GM20000 (cell line): ENCODE measurements around the gene ZC3H12A.

Experiments used
- DNase-seq: peaks from one replicate; pipeline ENCODE4 v3.0.0; 2012; ENCODE audit warnings: low spot score
- TF ChIP-seq, protein P1 (sequence below): IDR thresholded peaks from 2 replicates; pipeline ENCODE4 v1.5.1; 2012; ENCODE audit warnings: mild to moderate bottlenecking, control low read depth; ENCODE audit errors: extremely low read depth, missing control alignments

ZC3H12A gene

DNA sequence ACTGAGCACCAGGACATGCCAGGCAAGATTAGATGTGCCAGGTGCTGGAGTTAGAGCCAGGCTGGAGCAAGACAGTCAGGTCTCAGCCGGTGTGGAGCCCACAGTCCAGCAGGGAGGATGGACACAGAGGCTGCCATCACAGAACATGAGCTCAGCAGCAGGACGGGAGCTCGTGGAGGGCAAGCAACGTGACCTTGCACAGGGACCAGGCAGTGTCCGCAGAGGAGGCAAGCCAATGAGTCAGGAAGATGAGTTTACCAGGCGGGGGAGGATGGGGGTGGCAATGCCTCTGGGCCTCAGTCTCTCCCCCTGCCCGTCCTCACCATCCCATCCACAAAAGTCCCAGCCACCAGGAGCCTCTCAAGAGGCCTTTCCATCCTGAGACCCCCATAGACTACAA, 20.7 kb upstream of the ZC3H12A start:
- DNase-seq: no peak
- TF ChIP-seq, protein P1, sequence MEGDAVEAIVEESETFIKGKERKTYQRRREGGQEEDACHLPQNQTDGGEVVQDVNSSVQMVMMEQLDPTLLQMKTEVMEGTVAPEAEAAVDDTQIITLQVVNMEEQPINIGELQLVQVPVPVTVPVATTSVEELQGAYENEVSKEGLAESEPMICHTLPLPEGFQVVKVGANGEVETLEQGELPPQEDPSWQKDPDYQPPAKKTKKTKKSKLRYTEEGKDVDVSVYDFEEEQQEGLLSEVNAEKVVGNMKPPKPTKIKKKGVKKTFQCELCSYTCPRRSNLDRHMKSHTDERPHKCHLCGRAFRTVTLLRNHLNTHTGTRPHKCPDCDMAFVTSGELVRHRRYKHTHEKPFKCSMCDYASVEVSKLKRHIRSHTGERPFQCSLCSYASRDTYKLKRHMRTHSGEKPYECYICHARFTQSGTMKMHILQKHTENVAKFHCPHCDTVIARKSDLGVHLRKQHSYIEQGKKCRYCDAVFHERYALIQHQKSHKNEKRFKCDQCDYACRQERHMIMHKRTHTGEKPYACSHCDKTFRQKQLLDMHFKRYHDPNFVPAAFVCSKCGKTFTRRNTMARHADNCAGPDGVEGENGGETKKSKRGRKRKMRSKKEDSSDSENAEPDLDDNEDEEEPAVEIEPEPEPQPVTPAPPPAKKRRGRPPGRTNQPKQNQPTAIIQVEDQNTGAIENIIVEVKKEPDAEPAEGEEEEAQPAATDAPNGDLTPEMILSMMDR: no peak

DNA sequence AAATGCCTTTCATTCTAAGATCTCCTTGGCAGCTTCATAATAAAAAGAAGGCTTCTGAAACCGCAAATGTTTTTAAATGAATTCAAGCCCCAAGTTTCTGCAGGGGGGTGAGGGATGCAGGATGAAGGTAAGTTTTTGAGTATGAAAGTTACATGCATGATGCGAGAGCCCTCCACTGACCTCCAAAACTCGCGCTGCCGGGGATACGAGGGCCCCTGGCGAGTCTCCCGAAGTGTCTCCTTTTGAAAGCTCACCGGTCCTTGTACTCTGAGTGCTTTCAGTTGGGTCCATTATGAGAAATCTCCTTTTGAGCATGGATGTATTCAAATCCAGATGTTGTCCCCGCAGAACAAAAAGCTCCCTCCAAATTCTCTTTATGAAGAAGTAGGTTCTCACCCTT, 18.9 kb upstream of the ZC3H12A start:
- DNase-seq: no peak
- TF ChIP-seq, protein P1: no peak

DNA sequence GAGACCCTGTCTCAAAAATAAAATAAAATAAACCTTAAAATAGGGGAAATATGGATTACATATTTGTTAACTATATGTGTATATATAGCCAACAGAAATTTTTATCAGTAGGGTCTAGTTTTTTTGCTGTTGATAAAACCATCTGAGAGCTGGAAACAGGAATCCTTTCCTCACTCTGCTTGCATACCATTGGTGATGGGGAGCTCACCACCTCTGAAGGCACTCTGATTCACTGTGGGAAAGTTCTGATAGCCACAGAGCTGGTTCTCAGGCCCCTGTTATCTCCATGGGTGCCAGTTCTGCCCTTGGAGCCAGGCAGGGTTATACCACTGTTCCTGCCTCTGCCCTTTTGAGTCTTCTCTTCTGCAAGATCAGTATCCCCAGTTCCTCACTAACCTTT, 17.8 kb upstream of the ZC3H12A start:
- TF ChIP-seq, protein P1: no peak
- DNase-seq: no peak

DNA sequence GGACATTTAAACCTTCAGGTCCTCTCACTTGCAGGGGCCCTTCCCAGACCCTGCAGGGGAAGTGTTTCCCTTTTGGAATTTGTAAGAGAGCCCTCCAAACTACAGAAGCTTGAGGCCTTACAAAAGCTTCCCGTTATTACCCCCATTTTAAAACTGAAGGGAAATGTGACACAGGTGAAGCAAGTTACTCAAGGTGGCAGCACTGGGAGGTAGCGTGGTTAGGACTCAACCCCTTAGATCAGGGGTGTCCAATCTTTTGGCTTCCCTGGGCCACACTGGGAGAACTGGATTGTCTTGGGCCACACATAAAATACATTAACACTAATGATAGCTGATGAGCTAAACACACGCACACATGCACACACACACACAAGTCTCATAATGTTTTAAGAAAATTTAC, 15.8 kb upstream of the ZC3H12A start:
- DNase-seq: no peak
- TF ChIP-seq, protein P1: peak; percentile 4

DNA sequence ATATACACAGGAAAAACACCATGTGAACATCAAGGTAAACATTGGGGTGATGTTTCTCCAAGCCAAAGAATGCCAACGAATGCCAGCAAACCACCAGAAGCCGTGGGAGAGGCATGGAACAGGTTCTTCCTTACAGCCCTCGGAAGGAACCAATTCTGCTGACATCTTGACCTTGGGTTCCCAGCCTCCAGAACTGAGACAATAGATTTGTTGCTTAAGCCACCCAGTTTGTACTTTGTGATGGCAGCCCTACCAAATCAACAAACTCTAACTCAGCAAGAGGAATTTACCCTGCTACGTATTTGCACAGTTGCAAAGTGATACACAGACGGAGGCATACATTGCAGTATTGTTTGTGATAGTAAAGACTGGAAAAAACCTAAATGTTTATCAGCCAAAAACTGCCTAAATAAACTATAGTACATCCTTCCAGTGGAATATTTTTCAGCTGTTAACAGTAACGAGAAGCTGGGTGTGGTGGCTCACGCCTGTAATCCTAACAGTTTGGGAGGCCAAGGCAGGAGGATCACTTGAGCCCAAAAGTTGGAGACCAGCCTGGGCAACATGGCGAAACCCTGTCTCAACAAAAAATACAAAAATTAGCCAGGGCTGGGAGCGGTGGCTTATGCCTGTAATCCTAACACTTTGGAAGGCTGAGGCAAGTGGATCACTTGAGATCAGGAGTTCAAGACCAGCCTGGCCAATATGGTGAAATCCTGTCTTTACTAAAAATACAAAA, 12.5 kb upstream of the ZC3H12A start:
- TF ChIP-seq, protein P1: no peak
- DNase-seq: no peak

DNA sequence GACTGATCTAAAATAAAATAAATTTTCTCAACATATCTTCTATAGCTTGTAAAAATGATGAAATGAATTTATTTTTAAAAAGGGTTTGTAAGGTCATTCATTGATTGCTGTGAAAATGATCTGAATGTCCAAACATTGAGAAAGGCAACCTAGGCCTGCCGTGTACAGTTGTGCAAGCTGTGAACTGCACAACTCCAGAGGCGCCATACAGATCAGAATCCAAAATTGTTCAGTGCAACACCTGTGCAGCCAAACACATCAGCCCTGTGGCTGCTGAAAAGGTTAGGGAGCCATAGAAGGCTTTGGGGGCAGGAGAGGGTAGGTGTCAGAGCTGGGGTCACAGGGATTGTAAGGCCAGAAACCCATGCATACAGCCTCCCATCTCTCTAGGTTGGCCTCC, 9.9 kb upstream of the ZC3H12A start:
- TF ChIP-seq, protein P1: no peak
- DNase-seq: no peak

DNA sequence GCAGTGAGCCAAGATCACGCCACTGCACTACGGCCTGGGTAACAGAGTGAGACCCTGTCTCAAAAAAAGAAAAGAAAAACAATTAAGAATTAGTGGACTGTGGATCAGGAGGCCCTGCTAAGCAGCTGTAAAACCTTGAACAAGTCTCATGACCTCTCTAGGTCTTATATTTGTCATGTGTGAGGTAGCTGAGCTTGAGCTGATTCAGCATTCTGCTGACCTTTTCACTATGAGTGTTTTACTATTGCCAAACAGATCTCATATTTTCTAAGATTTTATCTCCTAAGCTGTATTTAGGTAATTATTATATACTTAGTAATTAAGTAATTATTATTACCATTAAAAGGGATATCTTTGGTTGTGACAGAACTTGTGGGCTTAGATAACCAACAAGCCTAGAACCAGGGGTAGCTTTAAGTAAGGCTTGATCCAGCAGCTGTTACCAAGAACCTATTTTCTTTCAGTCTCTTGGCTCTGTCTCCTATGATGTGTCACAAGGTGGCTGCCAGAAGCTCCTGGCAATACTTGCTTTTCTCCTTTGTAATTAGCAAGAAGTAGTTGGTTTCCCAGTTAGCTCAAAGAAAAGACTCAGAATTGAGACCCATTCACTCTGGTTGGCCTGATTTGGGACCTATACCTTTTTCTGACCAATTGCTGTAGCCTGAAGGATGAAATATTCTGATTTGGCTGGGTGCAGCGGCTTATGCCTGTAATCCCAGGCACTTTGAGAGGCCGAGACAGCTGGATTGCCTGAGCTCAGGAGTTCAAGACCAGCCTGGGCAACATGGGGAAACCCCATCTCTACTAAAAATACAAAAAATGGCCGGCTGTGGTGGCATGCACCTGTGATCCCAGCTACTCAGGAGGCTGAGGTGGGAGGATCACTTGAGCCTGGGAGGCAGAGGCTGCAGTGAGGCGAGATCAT, 8.5 kb upstream of the ZC3H12A start:
- TF ChIP-seq, protein P1: no peak

More for the DNA sequence above, 8.5 kb upstream of the ZC3H12A start:
- no peak for DNase-seq
